Measurements from ENCODE around the gene JAKMIP1. TPM values are rescaled to one million over a fixed set of nuclear protein-coding genes. Genes with fewer than 3 reads are reported as not detected.

Gene JAKMIP1
- total RNA-seq, 6 donors from 2014 or later, result 0.40 to 6.8 (median 1.0) TPM

DNA sequence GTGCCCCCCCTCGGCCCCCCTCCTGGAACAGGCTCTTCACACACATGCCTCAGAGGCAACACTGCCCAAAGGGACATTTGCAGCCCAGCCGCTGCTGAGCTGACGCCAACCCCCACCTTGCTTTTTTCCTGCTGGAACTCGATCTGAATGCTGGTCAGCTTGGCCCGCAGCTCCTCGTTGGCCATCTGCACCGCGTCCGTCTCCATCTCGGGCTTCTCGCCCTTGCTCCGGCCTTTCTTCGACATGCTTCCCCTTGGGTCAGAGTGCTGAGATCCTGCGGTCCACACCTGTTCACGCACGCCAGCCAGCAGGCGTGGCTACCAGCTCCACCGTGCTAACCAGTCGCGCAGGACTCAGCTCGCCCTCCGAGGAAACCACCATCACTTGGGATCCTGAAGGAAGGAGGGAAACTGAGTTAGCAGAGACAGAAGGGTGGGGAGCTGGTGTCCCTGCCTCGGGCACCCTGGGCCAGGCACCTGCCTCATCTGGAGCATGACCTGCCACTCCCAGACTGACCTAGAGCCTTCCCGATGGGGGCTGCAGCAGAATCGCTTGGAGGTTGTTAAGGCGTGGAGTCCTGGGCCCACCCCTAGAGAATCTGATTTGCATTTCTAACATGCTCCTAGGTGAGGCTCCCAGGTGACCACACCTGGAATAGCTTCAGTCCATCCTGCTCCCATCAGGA, 87.6 kb downstream of the JAKMIP1 start:
- H3K9me3 ChIP-seq, result no peaks in the 10 kb centered on the region
- H3K27me3 ChIP-seq, result no peaks in the 10 kb centered on the region
- H3K4me1 ChIP-seq, result no peaks in the 10 kb centered on the region
- no peak overlapping the region for H3K4me3 ChIP-seq
- no peak for DNase-seq
- no peak for ATAC-seq (ENCODE audit: low FRiP score in 2 of 2)
- 75 to 81% methylated on average over 21 to 25 of the region's 26 CpGs for WGBS, 2 donors
- H3K36me3 ChIP-seq, result no peaks in the 10 kb centered on the region
- H3K27ac ChIP-seq, result no peak overlapping the region
- no peak for TF ChIP-seq POLR2A (IDR thresholded peaks at IDR 0.05)

DNA sequence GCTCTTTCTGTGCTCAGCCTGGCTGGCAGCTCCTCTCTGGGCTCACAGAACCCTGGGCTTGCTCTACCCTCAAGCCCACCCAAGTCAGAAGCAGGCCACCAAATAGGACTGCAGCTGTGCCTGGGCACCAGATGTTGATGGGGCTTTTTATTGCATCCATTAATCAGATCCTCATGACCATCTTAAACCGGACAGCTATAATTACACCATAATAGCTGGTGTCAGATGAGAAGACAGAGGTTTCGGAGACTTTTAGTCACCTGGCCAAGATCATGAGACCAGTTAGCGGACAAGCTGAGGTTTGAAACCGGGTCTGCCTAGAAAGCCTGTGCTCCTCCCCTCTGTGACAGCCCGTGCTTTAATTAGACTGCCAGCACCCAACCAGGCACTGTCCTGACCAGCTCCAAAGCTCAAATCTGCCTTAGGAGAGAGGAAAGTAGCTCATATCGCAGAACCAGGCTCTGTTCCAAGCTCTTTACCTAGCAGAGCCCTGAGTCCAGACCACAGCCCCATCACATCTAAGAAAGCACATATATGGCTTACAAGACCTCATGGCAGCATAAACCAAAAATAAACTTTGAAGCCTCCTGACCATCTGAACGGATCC, 88.9 kb downstream of the JAKMIP1 start:
- Histone ChIP-seq H3K9me3 (no peaks in the 10 kb centered on the region), H3K27ac (no peak overlapping the region), H3K4me1 (no peaks in the 10 kb centered on the region), H3K27me3 (no peaks in the 10 kb centered on the region), H3K4me3 (no peak overlapping the region), H3K36me3 (no peaks in the 10 kb centered on the region)
- ATAC-seq (ENCODE audit: low FRiP score in 2 of 2) (no peak), DNase-seq (no peak)
- TF ChIP-seq EP300 (IDR thresholded peaks at IDR 0.05) (no peak), POLR2AphosphoS5 (IDR thresholded peaks at IDR 0.05) (no peak), POLR2A (IDR thresholded peaks at IDR 0.05) (no peak)
- TF ChIP-seq, protein P1, sequence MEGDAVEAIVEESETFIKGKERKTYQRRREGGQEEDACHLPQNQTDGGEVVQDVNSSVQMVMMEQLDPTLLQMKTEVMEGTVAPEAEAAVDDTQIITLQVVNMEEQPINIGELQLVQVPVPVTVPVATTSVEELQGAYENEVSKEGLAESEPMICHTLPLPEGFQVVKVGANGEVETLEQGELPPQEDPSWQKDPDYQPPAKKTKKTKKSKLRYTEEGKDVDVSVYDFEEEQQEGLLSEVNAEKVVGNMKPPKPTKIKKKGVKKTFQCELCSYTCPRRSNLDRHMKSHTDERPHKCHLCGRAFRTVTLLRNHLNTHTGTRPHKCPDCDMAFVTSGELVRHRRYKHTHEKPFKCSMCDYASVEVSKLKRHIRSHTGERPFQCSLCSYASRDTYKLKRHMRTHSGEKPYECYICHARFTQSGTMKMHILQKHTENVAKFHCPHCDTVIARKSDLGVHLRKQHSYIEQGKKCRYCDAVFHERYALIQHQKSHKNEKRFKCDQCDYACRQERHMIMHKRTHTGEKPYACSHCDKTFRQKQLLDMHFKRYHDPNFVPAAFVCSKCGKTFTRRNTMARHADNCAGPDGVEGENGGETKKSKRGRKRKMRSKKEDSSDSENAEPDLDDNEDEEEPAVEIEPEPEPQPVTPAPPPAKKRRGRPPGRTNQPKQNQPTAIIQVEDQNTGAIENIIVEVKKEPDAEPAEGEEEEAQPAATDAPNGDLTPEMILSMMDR (IDR thresholded peaks at IDR 0.05), result no peak
- 63 to 79% methylated on average over 5 to 7 of the region's 7 CpGs for WGBS, 2 donors

DNA sequence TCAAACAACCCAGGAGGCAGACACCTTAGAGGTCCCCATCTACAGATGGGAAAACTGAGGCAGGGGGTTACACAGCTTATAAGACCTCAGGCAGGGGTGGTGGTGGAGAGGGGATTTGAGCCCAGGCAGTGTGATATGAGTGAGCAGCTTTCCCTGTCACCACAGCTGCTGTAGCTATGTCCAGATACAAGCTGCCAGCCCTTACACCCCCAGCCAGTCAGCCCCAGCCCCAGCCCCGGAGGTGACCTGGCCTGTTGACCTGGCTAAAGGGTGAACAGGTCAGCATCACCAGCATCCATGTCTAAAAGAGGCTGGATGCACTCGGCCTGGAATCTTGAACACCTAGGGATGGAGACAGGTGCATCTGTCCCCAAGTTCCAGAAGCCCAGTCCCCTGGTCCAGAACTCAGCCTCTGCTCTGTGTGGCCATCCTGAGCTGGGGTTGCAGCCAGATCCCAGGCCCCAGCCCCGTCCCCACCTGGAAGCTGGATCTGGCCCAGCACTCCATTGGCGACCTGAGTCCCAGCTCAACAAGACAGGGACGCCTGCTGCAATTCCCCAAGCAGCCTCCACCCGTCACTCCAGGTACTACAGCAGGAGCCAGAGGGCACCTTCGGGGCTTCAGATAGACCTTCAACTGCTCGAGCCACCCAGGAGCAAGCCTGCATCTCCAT, 89.5 kb downstream of the JAKMIP1 start:
- DNase-seq, result no peak
- Histone ChIP-seq H3K4me3 (no peak overlapping the region), H3K9me3 (no peaks in the 10 kb centered on the region), H3K27me3 (no peaks in the 10 kb centered on the region), H3K4me1 (no peaks in the 10 kb centered on the region), H3K27ac (no peak overlapping the region), H3K36me3 (no peaks in the 10 kb centered on the region)
- no peak for ATAC-seq (ENCODE audit: low FRiP score in 2 of 2)
- TF ChIP-seq, protein P1 (IDR thresholded peaks at IDR 0.05), result no peak
- TF ChIP-seq EP300 (IDR thresholded peaks at IDR 0.05), result no peak
- TF ChIP-seq POLR2A (IDR thresholded peaks at IDR 0.05), result no peak
- no peak for TF ChIP-seq POLR2AphosphoS5 (IDR thresholded peaks at IDR 0.05)
- 80 to 82% methylated on average over 1 to 8 of the region's 8 CpGs for WGBS, 2 donors

DNA sequence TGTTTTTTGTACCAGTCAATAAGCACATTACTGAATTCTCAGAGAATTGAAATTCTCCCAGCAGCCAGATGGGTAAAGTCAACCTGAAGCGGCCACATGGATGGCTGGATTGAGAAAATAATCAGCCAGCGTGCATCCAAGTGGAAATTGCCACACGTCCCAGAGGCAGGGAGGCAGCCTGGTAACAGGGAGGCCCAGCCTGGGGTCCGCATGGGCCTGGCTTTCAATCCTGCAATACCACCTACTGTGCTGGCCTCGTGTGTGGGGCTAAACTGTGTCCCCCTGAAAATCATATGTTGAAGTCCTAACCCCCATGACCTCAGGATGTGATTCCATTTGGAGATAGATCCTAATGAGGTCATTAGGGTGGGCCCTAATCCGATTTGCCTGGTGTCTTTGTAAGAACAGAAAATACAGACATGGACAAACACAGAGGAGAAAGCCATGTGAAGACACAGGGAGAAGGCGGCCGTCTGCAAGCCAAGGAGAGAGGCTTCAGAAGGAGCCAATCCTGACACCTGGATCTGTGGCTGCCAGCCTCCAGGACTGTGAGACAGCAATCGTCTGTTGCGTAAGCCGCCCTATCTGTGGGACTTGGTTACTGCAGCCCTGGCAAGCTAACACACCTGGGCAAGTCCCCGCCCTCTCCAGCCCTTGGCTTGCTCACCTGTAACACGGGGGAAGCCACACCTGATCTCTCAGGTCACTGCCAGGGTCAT, 90.3 kb downstream of the JAKMIP1 start:
- WGBS, 2 donors, result 62 to 73% methylated on average over 11 to 13 of the region's 13 CpGs
- Histone ChIP-seq H3K36me3 (no peaks in the 10 kb centered on the region), H3K4me1 (no peaks in the 10 kb centered on the region), H3K27me3 (no peaks in the 10 kb centered on the region), H3K4me3 (no peak overlapping the region), H3K27ac (no peak overlapping the region), H3K9me3 (no peaks in the 10 kb centered on the region)
- TF ChIP-seq EP300 (IDR thresholded peaks at IDR 0.05) (no peak), POLR2AphosphoS5 (IDR thresholded peaks at IDR 0.05) (no peak), POLR2A (IDR thresholded peaks at IDR 0.05) (no peak)
- TF ChIP-seq, protein P1 (IDR thresholded peaks at IDR 0.05), result peak in 3 of 6 experiments; percentile 18 to 43 (median 40)
- DNase-seq (no peak), ATAC-seq (ENCODE audit: low FRiP score in 2 of 2) (no peak)

DNA sequence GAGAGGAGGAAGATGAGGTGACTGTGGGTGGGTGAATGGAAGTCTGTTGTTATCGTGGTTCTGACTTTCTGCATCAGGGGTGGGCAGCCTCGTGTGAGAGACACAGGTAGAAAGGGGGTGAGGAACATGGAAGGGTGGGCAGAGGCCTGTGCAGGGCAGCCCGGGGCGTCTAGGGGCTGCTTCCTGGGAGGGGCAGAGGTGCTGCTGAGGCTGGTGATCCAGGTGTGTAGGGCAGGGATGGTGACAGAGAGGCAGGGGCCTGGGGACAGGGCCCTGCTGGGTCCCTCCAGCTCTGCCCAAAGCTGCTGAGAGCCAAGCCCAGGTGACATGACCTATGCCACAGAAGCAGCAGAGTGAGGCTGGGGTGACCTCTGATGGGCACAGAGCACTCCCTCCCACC, 92.5 kb downstream of the JAKMIP1 start:
- Histone ChIP-seq H3K27me3 (no peaks in the 10 kb centered on the region), H3K9me3 (no peaks in the 10 kb centered on the region), H3K27ac (no peak overlapping the region), H3K4me1 (no peaks in the 10 kb centered on the region), H3K4me3 (no peak overlapping the region), H3K36me3 (no peaks in the 10 kb centered on the region)
- ATAC-seq (ENCODE audit: low FRiP score in 2 of 2) (peak in 1 of 2 donors; percentile 4), DNase-seq (no peak)
- WGBS, 2 donors, result 79 to 80% methylated on average over 4 of the region's 4 CpGs
- TF ChIP-seq POLR2A (IDR thresholded peaks at IDR 0.05) (no peak), EP300 (IDR thresholded peaks at IDR 0.05) (no peak), POLR2AphosphoS5 (IDR thresholded peaks at IDR 0.05) (no peak)
- TF ChIP-seq, protein P1 (IDR thresholded peaks at IDR 0.05), result no peak

All from upper lobe of left lung (tissue), 6 donors.